H1 (cell line): ENCODE data around the gene LUC7L3. TPM values are rescaled to one million over a fixed set of nuclear protein-coding genes. Genes with fewer than 3 reads are reported as not detected.

Experiments used
- CHD1 ChIP-seq: IDR thresholded peaks from 2 replicates; pipeline ENCODE4 v1.6.1; 2012; ENCODE audit warnings: low read depth, low read length, improper control_type of control experiment
- SIN3A ChIP-seq, 2 experiments: IDR thresholded peaks in 1 of 2; conservative IDR thresholded peaks in 1 of 2; 2 replicates each; pipeline ENCODE4 v1.6.1; 2011 to 2012; ENCODE audit warnings: low read length in 2 of 2, improper control_type of control experiment in 1 of 2, low read depth in 1 of 2, mild to moderate bottlenecking in 1 of 2
- SP2 ChIP-seq: IDR thresholded peaks from 2 replicates; pipeline ENCODE4 v1.6.1; 2012; ENCODE audit warnings: mild to moderate bottlenecking, low read length, inconsistent platforms
- polyA plus RNA-seq, 7 experiments: library from polyadenylated mRNA; depleted of rRNA in 3 of 7; stranded (reverse) in 5 of 7; unstranded in 2 of 7; fragments of >200 nt in 5 of 7; fragments of 200-250 nt in 2 of 7; gene quantifications; 1 replicate in 5 of 7; 2 replicates in 1 of 7; 4 replicates in 1 of 7; pipeline versions ENCODE4 v1.2.1 to v1.2.3, GENCODE V29; 2011 to 2013; ENCODE audit warnings: missing spikeins in 2 of 7, mixed read lengths in 2 of 7
- total RNA-seq: library from RNA; stranded (reverse); fragmentation: NEBNext Ultra II Directional; extraction: Animal tissue kit (Norgen Biotek cat#: 25700); gene quantifications from 2 replicates; pipeline ENCODE4 v1.2.1, GENCODE V29; 2021

The LUC7L3 gene
- total and polyA plus RNA-seq, 2 of the 8 experiments (the other 6 are each of a cell fraction or from before 2014, with no cell fraction given), result 102 to 126 TPM

DNA sequence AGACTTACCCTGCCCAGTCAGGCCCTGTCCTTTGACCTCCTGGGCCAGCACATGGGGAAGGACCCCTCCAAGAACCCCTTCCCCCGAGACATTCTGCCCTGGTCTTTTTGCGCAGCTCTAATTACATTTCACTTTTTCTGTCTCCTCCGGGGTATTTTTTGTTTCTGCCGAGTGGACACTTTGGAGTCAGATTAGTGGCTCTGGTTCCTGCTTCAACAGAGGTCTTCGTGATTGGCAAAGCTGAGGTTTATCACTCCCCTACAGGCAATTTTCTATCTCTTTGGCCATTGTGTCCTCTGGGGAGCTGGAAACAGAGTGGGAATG lies 35.2 kb upstream of the LUC7L3 start (continued):
- TF ChIP-seq SIN3A (conservative IDR thresholded peaks at IDR 0.05 in 1 of 2, IDR thresholded peaks at IDR 0.05 in 1 of 2; ENCODE audit: low read depth in 1 of 2, low read length in 2 of 2) (no peak), CHD1 (no peak), SP2 (no peak)
